Vagina (tissue), 2 donors: ENCODE measurements around the gene CD101.

Source experiments
- POLR2A ChIP-seq, 2 donors: fragments of 450-650 bp; IDR thresholded peaks; one replicate each; pipeline ENCODE4 v1.6.1; 2017; ENCODE audit warnings: antibody characterized with exemption in 2 of 2, mild to moderate bottlenecking in 2 of 2, moderate library complexity in 2 of 2
- POLR2AphosphoS5 ChIP-seq, 2 donors: sonication (generic); formaldehyde crosslinking; IDR thresholded peaks; one replicate each; pipeline ENCODE4 v1.9.0; 2017; ENCODE audit warnings: antibody characterized with exemption in 2 of 2, mild to moderate bottlenecking in 2 of 2, low read depth in 1 of 2; ENCODE audit not compliant: insufficient read depth in 1 of 2
- TF ChIP-seq, protein P1 (sequence below), 3 experiments: fragments of 450-650 bp in 2 of 3; fragments of 200-600 bp in 1 of 3; sonication (generic) in 1 of 3; IDR thresholded peaks; one replicate each; pipeline ENCODE4 v1.5.1; 2017 to 2019; ENCODE audit warnings: antibody characterized with exemption in 3 of 3, mild to moderate bottlenecking in 2 of 3, moderate library complexity in 2 of 3

DNA sequence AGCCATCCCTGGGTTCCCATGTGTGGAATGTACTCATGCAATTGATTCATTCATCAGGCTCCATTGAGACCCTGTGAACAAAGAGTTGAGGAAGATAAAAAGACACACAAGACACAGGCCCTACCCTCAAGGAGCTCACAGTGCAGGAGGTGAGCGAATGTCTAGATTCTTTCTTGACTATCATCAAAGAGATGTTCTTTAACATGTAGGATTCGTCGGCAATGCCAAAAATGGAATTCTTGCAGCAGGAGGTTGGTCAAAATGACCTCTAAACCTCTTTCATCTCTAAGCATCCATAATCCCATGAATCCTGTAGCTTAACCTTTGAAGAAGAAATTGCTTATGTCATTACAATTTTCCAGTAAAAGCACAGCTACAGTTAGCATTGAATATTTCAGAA is 30.7 kb downstream of the CD101 start:
- TF ChIP-seq, protein P1, sequence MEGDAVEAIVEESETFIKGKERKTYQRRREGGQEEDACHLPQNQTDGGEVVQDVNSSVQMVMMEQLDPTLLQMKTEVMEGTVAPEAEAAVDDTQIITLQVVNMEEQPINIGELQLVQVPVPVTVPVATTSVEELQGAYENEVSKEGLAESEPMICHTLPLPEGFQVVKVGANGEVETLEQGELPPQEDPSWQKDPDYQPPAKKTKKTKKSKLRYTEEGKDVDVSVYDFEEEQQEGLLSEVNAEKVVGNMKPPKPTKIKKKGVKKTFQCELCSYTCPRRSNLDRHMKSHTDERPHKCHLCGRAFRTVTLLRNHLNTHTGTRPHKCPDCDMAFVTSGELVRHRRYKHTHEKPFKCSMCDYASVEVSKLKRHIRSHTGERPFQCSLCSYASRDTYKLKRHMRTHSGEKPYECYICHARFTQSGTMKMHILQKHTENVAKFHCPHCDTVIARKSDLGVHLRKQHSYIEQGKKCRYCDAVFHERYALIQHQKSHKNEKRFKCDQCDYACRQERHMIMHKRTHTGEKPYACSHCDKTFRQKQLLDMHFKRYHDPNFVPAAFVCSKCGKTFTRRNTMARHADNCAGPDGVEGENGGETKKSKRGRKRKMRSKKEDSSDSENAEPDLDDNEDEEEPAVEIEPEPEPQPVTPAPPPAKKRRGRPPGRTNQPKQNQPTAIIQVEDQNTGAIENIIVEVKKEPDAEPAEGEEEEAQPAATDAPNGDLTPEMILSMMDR (IDR thresholded peaks at IDR 0.05) = no peak
- TF ChIP-seq POLR2A (IDR thresholded peaks at IDR 0.05) (no peak), POLR2AphosphoS5 (IDR thresholded peaks at IDR 0.05; ENCODE audit: insufficient read depth in 1 of 2, low read depth in 1 of 2) (no peak)
